Measurements from ENCODE around the gene BBS9.

GRCh38 chr7:33591490-33591889 is 462.1 kb downstream of the BBS9 start:
- no peak for TF ChIP-seq POLR2AphosphoS5 (IDR thresholded peaks at IDR 0.05)
- TF ChIP-seq, protein P1, sequence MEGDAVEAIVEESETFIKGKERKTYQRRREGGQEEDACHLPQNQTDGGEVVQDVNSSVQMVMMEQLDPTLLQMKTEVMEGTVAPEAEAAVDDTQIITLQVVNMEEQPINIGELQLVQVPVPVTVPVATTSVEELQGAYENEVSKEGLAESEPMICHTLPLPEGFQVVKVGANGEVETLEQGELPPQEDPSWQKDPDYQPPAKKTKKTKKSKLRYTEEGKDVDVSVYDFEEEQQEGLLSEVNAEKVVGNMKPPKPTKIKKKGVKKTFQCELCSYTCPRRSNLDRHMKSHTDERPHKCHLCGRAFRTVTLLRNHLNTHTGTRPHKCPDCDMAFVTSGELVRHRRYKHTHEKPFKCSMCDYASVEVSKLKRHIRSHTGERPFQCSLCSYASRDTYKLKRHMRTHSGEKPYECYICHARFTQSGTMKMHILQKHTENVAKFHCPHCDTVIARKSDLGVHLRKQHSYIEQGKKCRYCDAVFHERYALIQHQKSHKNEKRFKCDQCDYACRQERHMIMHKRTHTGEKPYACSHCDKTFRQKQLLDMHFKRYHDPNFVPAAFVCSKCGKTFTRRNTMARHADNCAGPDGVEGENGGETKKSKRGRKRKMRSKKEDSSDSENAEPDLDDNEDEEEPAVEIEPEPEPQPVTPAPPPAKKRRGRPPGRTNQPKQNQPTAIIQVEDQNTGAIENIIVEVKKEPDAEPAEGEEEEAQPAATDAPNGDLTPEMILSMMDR (IDR thresholded peaks at IDR 0.05) = no peak
